Esophagus mucosa (tissue), 1 donor: ENCODE measurements around the gene AKAP17A. TPM values are rescaled to one million over a fixed set of nuclear protein-coding genes. Genes with fewer than 3 reads are reported as not detected.

Experiments
- ATAC-seq: fragments of 200-7000 bp; cut with Tn5 transposase; one replicate; pipeline ENCODE4 v1.9.1; 2020
- total RNA-seq: library from RNA; stranded (reverse); gene quantifications from one replicate; pipeline ENCODE4 v1.2.4, GENCODE V29; 2023
- donor health status: DM: yes; HTN: yes; CAD: no.

AKAP17A gene
- total RNA-seq, 1 donor from 2014 or later, result 13.0 TPM

GRCh38 chrX:1584237-1585011, 7.0 kb upstream of the AKAP17A start:
- ATAC-seq, result no peak

DNA sequence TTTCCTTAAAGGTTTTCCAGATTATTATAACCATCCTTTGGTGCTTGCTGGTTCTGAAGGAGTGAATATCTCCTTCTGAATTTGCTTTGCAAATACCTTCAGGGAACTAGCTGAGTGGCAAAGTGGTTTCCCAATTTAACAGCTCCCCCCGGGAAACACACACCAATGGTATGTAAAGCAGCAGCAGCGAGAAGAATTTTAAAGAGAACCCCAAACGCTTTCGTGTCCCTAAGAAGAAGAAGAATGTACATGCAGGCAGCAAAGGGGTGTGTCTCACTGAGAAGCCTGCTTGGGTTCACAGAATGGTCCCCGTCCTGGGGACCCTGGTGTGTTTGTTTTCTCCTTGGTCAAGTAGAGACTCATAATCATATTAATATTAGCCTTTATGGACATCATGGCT, 4.2 kb upstream of the AKAP17A start:
- no peak for ATAC-seq

DNA sequence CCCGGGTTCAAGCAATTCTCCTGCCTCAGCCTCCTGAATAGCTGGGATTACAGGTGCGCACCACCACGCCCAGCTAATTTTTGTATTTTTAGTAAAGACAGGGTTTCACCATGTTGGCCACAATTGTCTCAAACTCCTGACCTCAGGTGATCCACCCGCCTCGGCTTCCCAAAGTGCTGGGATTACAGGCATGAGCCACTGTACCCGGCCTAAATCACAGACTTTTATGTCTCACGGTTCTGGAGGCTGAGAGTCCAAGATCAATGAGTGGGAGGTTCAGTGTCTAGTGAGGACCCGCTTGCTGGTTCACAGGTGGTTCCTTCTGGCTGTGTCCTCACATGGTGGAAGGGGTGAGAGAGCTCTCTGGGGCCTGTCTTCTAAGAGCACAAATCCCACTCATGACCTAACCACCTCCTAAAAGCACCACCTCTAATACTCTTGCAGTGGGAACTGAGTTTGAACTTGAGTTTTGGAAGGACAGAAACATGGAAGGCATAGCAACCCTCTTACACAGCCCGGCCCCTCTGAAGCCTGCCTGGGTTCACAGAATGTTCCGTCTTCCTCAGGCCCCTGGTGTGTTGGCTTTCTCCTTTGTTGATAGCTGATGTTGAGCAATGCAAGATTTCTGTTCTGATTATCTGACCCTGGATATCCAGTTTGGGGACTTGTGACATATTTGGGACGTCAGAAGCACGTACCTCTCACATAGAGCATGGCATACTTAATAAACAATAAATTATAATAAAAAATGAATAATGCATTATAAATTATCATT, 1.9 kb upstream of the AKAP17A start:
- no peak for ATAC-seq

GRCh38 chrX:1591863-1592469, 562 bp downstream of the AKAP17A start:
- peak; percentile 47 for ATAC-seq

- ATAC-seq, result peak; percentile 18
Observed at GRCh38 chrX:1592470-1593142, 1.2 kb downstream of the AKAP17A start.

DNA sequence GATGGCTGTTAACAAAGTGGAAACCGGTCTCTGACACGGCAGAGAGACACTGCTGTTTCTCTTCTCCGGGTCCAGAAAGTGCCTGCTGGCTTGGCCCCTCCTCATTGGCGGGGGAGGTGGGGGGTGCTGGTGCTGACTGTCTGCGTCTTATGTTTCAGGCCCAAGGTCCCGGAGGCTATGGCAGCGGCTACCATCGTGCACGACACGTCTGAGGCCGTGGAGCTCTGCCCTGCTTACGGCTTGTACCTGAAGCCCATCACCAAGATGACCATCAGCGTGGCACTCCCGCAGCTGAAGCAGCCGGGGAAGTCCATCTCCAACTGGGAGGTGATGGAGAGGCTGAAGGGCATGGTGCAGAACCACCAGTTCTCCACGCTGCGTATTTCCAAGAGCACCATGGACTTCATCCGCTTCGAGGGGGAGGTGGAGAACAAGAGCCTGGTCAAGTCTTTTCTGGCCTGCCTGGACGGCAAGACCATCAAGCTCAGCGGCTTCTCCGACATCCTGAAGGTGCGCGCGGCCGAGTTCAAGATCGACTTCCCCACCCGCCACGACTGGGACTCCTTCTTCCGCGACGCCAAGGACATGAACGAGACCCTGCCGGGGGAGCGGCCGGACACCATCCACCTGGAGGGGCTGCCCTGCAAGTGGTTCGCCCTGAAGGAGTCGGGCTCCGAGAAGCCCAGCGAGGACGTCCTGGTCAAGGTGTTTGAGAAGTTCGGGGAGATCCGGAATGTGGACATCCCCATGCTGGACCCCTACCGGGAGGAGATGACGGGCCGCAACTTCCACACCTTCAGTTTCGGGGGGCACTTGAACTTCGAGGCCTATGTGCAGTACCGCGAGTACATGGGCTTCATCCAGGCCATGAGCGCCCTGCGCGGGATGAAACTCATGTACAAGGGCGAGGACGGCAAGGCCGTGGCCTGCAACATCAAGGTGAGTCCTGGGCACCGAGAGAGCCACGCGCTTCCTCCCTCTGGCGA, 2.2 kb downstream of the AKAP17A start:
- ATAC-seq, result no peak

- ATAC-seq, result no peak
Observed at GRCh38 chrX:1595711-1596060, 4.3 kb downstream of the AKAP17A start.

GRCh38 chrX:1596676-1597344, 5.4 kb downstream of the AKAP17A start:
- no peak for ATAC-seq

GRCh38 chrX:1597345-1598020, 6.1 kb downstream of the AKAP17A start:
- no peak for ATAC-seq

DNA sequence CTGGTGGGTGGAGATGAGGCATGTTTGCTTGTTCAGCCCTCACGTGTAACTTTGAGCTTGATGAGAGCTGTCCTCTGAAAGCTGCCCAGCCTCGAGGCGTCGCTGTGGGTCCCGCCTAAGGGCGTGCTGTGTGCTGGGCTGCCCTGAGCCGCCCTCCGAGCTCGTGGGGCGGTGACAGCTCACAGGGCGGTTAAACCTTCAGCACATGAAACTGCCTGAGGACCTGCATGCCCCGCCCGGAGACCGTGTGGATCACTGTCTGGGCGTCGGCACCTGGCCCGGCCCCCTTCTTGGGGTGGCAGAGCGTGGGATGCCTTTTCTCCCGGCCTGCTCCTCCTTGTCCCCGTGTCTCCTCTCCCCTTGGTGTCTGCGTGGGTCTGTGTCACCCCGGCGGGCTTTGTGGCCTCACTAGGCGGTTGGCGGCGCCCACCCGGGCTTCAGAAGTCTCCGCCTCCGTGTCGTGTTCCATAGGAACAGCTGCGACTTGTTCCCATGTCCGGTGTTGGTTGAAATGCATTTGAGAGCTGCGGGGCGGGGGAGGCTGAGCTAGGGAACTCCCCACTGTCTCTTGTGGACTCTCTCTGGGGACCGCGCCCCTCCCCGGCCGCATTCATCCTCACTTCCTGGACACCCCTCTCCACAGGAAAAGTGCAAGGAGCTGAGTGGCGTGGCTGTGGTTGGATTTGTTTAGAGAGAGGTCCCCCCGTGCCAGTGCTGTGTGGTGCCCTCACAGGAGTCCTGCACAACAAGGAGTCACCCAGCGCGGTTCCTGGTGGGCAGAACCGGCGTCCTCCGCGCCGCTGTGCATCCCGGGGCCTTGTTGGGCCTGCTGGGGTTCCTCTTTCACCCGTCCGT, 6.8 kb downstream of the AKAP17A start:
- peak; percentile 77 for ATAC-seq

GRCh38 chrX:1598876-1599790, 7.7 kb downstream of the AKAP17A start:
- ATAC-seq, result no peak

DNA sequence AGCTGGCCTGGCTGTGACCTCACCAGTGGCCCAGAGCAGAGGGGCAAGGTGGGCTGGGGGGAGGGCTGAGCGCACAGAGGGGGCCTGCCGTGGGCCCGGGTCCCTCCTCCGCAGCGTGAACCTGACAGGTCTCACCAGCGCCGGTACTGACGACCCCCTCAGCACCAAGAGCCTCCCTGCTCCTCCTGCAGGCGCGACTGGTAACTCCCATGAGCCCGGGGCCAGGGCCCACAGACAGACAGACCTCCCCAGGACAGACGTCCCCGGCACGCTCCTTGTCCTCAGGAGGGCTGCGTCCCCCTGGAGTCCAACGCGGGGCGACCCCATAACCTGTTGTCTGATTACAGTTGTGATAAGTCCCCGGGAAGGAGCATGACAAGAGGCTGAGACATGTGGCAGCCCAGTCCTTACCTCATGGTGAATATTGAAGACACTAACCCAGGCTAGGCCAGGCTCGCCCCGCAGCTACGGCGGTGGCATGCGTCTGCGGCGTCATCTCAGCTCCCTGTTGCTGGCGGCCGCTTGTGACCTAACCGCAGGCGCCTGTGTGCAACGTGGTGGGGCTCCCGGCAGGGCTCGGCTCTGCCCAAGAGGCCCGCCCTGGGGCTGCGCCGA, 8.5 kb downstream of the AKAP17A start:
- ATAC-seq, result no peak

- ATAC-seq, result no peak
Observed at GRCh38 chrX:1600406-1601050, 9.1 kb downstream of the AKAP17A start.

DNA sequence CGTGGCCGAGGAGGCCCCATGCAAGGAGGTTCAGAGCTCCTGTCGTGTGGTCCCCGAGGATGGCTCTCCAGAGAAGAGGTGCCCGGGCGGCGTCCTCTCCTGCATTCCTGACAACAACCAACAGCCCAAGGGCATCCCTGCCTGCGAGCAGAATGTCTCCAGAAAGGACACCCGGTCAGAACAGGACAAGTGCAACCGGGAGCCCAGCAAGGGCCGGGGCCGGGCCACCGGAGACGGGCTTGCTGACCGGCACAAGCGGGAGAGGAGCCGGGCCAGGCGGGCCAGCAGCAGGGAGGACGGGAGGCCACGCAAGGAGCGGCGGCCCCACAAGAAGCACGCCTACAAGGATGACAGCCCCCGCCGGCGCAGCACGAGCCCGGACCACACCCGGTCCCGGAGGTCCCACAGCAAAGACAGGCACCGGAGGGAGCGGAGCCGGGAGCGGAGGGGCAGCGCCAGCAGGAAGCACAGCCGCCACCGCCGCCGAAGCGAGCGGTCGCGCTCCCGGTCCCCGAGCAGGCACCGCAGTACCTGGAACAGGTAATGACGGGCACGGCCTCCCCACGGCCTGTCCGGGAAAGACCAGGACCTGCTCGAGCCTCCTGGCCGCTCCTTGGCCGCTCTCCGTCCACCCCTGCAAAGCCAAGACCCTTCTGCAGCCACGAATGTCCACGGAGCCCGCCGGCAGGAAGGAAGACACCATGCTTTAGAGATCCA, 9.8 kb downstream of the AKAP17A start:
- no peak for ATAC-seq

DNA sequence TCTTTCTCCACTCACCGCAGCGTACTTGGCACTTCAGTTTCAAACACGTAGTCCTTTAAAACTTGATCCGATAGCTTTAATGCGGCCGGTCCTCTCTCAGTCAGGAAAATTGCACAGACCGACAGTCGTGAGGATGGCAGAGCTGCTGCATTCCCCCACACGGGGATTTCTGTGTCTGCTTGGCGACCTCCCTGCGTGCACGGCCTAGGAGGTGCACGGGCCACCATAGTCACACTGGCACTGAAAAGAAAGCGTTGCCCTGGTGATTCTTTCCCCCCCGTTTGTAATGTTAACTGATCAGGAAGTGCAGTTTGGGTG, 10.3 kb downstream of the AKAP17A start:
- no peak for ATAC-seq

GRCh38 chrX:1602299-1602698, 10.9 kb downstream of the AKAP17A start:
- ATAC-seq, result no peak

GRCh38 chrX:1606496-1606895, 15.1 kb downstream of the AKAP17A start:
- no peak for ATAC-seq
